Putamen (tissue), 1 donor: ENCODE results near the gene PRRT1.
"Not testable (repeated sequence)": the region's sequence is repeated elsewhere in the genome, so short reads cannot be mapped to it uniquely, and the experiment has no call there.

Experiments used
- DNase-seq: peaks from one replicate; pipeline ENCODE4 v3.0.0-alpha.2; 2016; ENCODE audit warnings: low spot score

The PRRT1 gene

GRCh38 chr6:32149932-32150870, 1.5 kb downstream of the PRRT1 start:
- no peak for DNase-seq

GRCh38 chr6:32149092-32149755, 2.5 kb downstream of the PRRT1 start:
- DNase-seq = no peak

- DNase-seq = no peak
These were observed 3.2 kb downstream of the PRRT1 start for GRCh38 chr6:32148289-32149091.

GRCh38 chr6:32147401-32148132, 4.2 kb downstream of the PRRT1 start:
- DNase-seq = no peak

GRCh38 chr6:32146687-32147086, 5.1 kb downstream of the PRRT1 start:
- no peak for DNase-seq

- peak; percentile 58 for DNase-seq
These were observed 5.5 kb downstream of the PRRT1 start for GRCh38 chr6:32146287-32146686.

GRCh38 chr6:32144238-32144637, 7.5 kb downstream of the PRRT1 start:
- not testable (repeated sequence) for DNase-seq

GRCh38 chr6:32140420-32141046, 11.2 kb downstream of the PRRT1 start:
- DNase-seq = no peak

GRCh38 chr6:32139590-32139989, 12.1 kb downstream of the PRRT1 start:
- DNase-seq = no peak

- no peak for DNase-seq
These were observed 14.3 kb downstream of the PRRT1 start for GRCh38 chr6:32137454-32137853.

- no peak for DNase-seq
These were observed 18.0 kb downstream of the PRRT1 start for GRCh38 chr6:32133786-32134185.

- no peak for DNase-seq
These were observed 19.6 kb downstream of the PRRT1 start for GRCh38 chr6:32132110-32132509.

GRCh38 chr6:32131439-32131948, 20.2 kb downstream of the PRRT1 start:
- DNase-seq = no peak

- DNase-seq = no peak
These were observed 22.2 kb downstream of the PRRT1 start for GRCh38 chr6:32129297-32130088.

- no peak for DNase-seq
These were observed 22.9 kb downstream of the PRRT1 start for GRCh38 chr6:32128751-32129296.

- DNase-seq = peak; percentile 100
These were observed 23.8 kb downstream of the PRRT1 start, which contains the start of gene ATF6B for GRCh38 chr6:32127717-32128592. ATF6B (minus strand) TSS chr6:32128246; CDS start chr6:32128207, 39 bp downstream.

- no peak for DNase-seq
These were observed 24.4 kb downstream of the PRRT1 start for GRCh38 chr6:32127409-32127716.

- peak; percentile 53 for DNase-seq
These were observed 24.9 kb downstream of the PRRT1 start for GRCh38 chr6:32126880-32127279.

- no peak for DNase-seq
These were observed 28.1 kb downstream of the PRRT1 start for GRCh38 chr6:32123681-32124080.
